ENCODE results near the gene KEAP1. TPM values are rescaled to one million over a fixed set of nuclear protein-coding genes. Genes with fewer than 3 reads are reported as not detected.

The KEAP1 gene
- total and polyA plus RNA-seq, 10 of the 15 experiments (the other 5 are each of a cell fraction or from before 2014, with no cell fraction given) = 1.4 to 87.7 (median 48.6) TPM

GRCh38 chr19:10537668-10538067, 34.5 kb upstream of the KEAP1 start:
- FAIRE-seq (no peak), DNase-seq (ENCODE audit: low read depth, low spot score) (no peak), ATAC-seq (no peak)
- Histone ChIP-seq H2AFZ (ENCODE audit: control insufficient read depth, low read depth, low read length) (no peak overlapping the region), H3K27me3 (replicated peaks in 1 of 2; ENCODE audit: control insufficient read depth in 2 of 2, insufficient read depth in 2 of 2, low read length in 1 of 2) (peaks cover 0 to 4% of the 10 kb centered on the region in 2 experiments; a peak in 1 of 4 replicates), H3K79me2 (ENCODE audit: control insufficient read depth, insufficient read depth, low read length) (no peaks in the 10 kb centered on the region), H3K27ac (ENCODE audit: control insufficient read depth, insufficient read depth) (no peak overlapping the region), H3K4me2 (ENCODE audit: control insufficient read depth, insufficient read depth) (no peak overlapping the region), H4K20me1 (ENCODE audit: control insufficient read depth, insufficient read depth) (no peaks in the 10 kb centered on the region), H3K9me3 (replicated peaks; ENCODE audit: control insufficient read depth, insufficient read depth, low read length) (no peaks in the 10 kb centered on the region; the same call in 2 of the 3 replicates), H3K4me3 (no peak overlapping the region), H3K9ac (ENCODE audit: control insufficient read depth, insufficient read depth, low read length) (no peak overlapping the region), H3K4me1 (ENCODE audit: control insufficient read depth, insufficient read depth, low read length) (no peaks in the 10 kb centered on the region), H3K36me3 (ENCODE audit: control insufficient read depth in 2 of 2, insufficient read depth in 2 of 2, low read length in 1 of 2) (no peaks in the 10 kb centered on the region)
- ChIA-PET CTCF (interaction anchor here (0.6 to 1.0 kb wide), 4 partner anchors 14 to 341 kb away, joined by 3 read pairs; no protein-coding TSS in a partner anchor), RAD21 (ENCODE audit: unreplicated experiment) (interaction anchor here (0.8 kb wide), 1 partner anchor 54 kb away, joined by 3 read pairs; no protein-coding TSS in a partner anchor), SMC1A (ENCODE audit: uncharacterized antibody, unreplicated experiment) (interaction anchor here (0.7 to 1.2 kb wide), 3 partner anchors 30 to 56 kb away, joined by 3 read pairs; no protein-coding TSS in a partner anchor), POLR2A (interaction anchor here (0.7 kb wide), 1 partner anchor 31 kb away, joined by 3 read pairs; the partner anchor contains the start of gene CDKN2D)
- no TSS peak for BruUV-seq (replicated peaks)
- intact Hi-C loops (cut with micrococcal nuclease; ENCODE audit: unreplicated experiment) = no loop called here
- 57% methylated on average over 11 of the region's 11 CpGs for WGBS (ENCODE audit: insufficient coverage, insufficient replicate concordance, low lambda C conversion rate, missing lambda C conversion rate)
- in situ Hi-C loops (cut with MboI) = no loop called here
- TF ChIP-seq BCL11A (IDR thresholded peaks at IDR 0.05; ENCODE audit: low read depth, low read length) = no peak
- TF ChIP-seq ZNF687 (IDR thresholded peaks at IDR 0.05) = no peak
- TF ChIP-seq FOXM1 (IDR thresholded peaks at IDR 0.05; ENCODE audit: low read depth, low read length) = no peak
- no peak for TF ChIP-seq CBX5 (IDR thresholded peaks at IDR 0.05; ENCODE audit: low read depth)
- no peak for TF ChIP-seq RAD21 (IDR thresholded peaks at IDR 0.05; ENCODE audit: insufficient read depth, low read depth, low read length)
- TF ChIP-seq RELA (IDR thresholded peaks at IDR 0.05; ENCODE audit: borderline replicate concordance, partially characterized antibody) = no peak
- no peak for TF ChIP-seq NBN (IDR thresholded peaks at IDR 0.05)
- no peak for TF ChIP-seq RELB (IDR thresholded peaks at IDR 0.05; ENCODE audit: low read depth)
- TF ChIP-seq SUZ12 (IDR thresholded peaks at IDR 0.05; ENCODE audit: unreplicated experiment) = no peak
- TF ChIP-seq NR2C1 (IDR thresholded peaks at IDR 0.05) = no peak
- no peak for TF ChIP-seq ATF2 (IDR thresholded peaks at IDR 0.05; ENCODE audit: low read length)
- TF ChIP-seq USF1 (IDR thresholded peaks at IDR 0.05; ENCODE audit: borderline replicate concordance, extremely low read length, insufficient read depth, low read depth, low read length) = no peak
- TF ChIP-seq NFIC (IDR thresholded peaks at IDR 0.05; ENCODE audit: low read depth, low read length) = no peak
- no peak for TF ChIP-seq TBL1XR1 (IDR thresholded peaks at IDR 0.05; ENCODE audit: low read depth, low read length)
- no peak for TF ChIP-seq HSF1 (IDR thresholded peaks at IDR 0.05; ENCODE audit: low read depth, low read length)

Measured in GM12878 (cell line).